HEK293T (cell line): ENCODE measurements around the gene HECTD1.

Experiments
- BHLHE40 ChIP-seq: fragments of 450-650 bp; IDR thresholded peaks from 2 replicates; pipeline ENCODE4 v1.6.1; 2016; ENCODE audit warnings: mild to moderate bottlenecking, moderate library complexity, borderline replicate concordance
- ELF4 ChIP-seq: fragments of 450-650 bp; IDR thresholded peaks from 2 replicates; pipeline ENCODE4 v1.6.1; 2017; ENCODE audit warnings: antibody characterized with exemption
- FOXA1 ChIP-seq: fragments of 450-650 bp; IDR thresholded peaks from 2 replicates; pipeline ENCODE4 v1.6.1; 2016; ENCODE audit warnings: mild to moderate bottlenecking
- FOXK2 ChIP-seq: fragments of 450-650 bp; IDR thresholded peaks from 2 replicates; pipeline ENCODE4 v1.6.1; 2016; ENCODE audit warnings: mild to moderate bottlenecking
- FOXM1 ChIP-seq: fragments of 450-650 bp; IDR thresholded peaks from 2 replicates; pipeline ENCODE4 v1.6.1; 2017; ENCODE audit warnings: mild to moderate bottlenecking, borderline replicate concordance
- HDGF ChIP-seq: fragments of 450-650 bp; IDR thresholded peaks from 2 replicates; pipeline ENCODE4 v1.6.1; 2017; ENCODE audit warnings: antibody characterized with exemption, borderline replicate concordance
- NFRKB ChIP-seq: fragments of 450-650 bp; IDR thresholded peaks from 2 replicates; pipeline ENCODE4 v1.6.1; 2016; ENCODE audit warnings: mild to moderate bottlenecking, moderate library complexity
- PKNOX1 ChIP-seq: fragments of 450-650 bp; IDR thresholded peaks from 2 replicates; pipeline ENCODE4 v1.6.1; 2016
- SP1 ChIP-seq: fragments of 450-650 bp; IDR thresholded peaks from 2 replicates; pipeline ENCODE4 v1.6.1; 2017
- SUZ12 ChIP-seq: fragments of 450-650 bp; IDR thresholded peaks from 2 replicates; pipeline ENCODE4 v1.6.1; 2016; ENCODE audit warnings: mild to moderate bottlenecking
- TARDBP ChIP-seq: fragments of 450-650 bp; IDR thresholded peaks from 2 replicates; pipeline ENCODE4 v1.6.1; 2016

- TF ChIP-seq NFRKB (no peak), SP1 (no peak), SUZ12 (no peak), PKNOX1 (no peak), FOXK2 (no peak), HDGF (no peak), ELF4 (no peak), BHLHE40 (no peak), TARDBP (no peak), FOXA1 (no peak), FOXM1 (no peak)
These were observed 44.5 kb downstream of the HECTD1 start for GRCh38 chr14:31162910-31163649.
